Mesothelial cell of epicardium (in vitro differentiated cells): ENCODE measurements around the gene FAIM. TPM values are rescaled to one million over a fixed set of nuclear protein-coding genes. Genes with fewer than 3 reads are reported as not detected.
"Not testable (repeated sequence)": the region's sequence is repeated elsewhere in the genome, so short reads cannot be mapped to it uniquely, and the experiment has no call there.

Experiments used
- DNase-seq, 2 experiments: peaks; one replicate each; pipeline ENCODE4 v3.0.0; 2021; ENCODE audit warnings: low spot score in 2 of 2; ENCODE audit not compliant: unreplicated experiment in 2 of 2
- H3K27ac Mint-ChIP-seq: 2 replicates; pipeline ENCODE4 v1.8.0; 2021; ENCODE audit warnings: mixed read lengths
- H3K27me3 Mint-ChIP-seq: 2 replicates; pipeline ENCODE4 v1.8.0; 2021; ENCODE audit warnings: low read depth, mixed read lengths
- H3K36me3 Mint-ChIP-seq: 2 replicates; pipeline ENCODE4 v1.8.0; 2021; ENCODE audit warnings: mixed read lengths
- H3K4me1 Mint-ChIP-seq: 2 replicates; pipeline ENCODE4 v1.8.0; 2021; ENCODE audit warnings: mixed read lengths
- H3K4me3 Mint-ChIP-seq: 2 replicates; pipeline ENCODE4 v1.8.0; 2021; ENCODE audit warnings: mild to moderate bottlenecking, moderate library complexity, mixed read lengths
- H3K9me3 Mint-ChIP-seq: 2 replicates; pipeline ENCODE4 v1.8.0; 2021; ENCODE audit warnings: mixed read lengths
- CTCF ChIP-seq: fragments of 200-600 bp; sonication (generic); IDR thresholded peaks from one replicate; pipeline ENCODE4 v1.5.0; 2021; ENCODE audit warnings: antibody characterized with exemption; ENCODE audit not compliant: unreplicated experiment
- total RNA-seq: library from RNA; stranded (reverse); gene quantifications from 3 replicates; pipeline ENCODE4 v1.2.1, GENCODE V29; 2021

Gene FAIM
- total RNA-seq, 1 donor from 2014 or later = 13.7 TPM

GRCh38 chr3:138598534-138598933 lies 10.0 kb upstream of the FAIM start:
- Mint-ChIP-seq H3K4me1 (peaks cover 5% of the 10 kb centered on the region), H3K27me3 (no peaks in the 10 kb centered on the region), H3K36me3 (peaks cover 5% of the 10 kb centered on the region), H3K27ac (no peak overlapping the region), H3K9me3 (peaks cover 13% of the 10 kb centered on the region), H3K4me3 (no peak overlapping the region)
- TF ChIP-seq CTCF = no peak
- DNase-seq = no peak

GRCh38 chr3:138600100-138600745 lies 8.3 kb upstream of the FAIM start:
- Mint-ChIP-seq H3K27me3 (no peaks in the 10 kb centered on the region), H3K36me3 (peaks cover 12% of the 10 kb centered on the region), H3K9me3 (peaks cover 13% of the 10 kb centered on the region)

GRCh38 chr3:138601661-138602060 lies 6.9 kb upstream of the FAIM start:
- Mint-ChIP-seq H3K36me3 (peaks cover 12% of the 10 kb centered on the region), H3K9me3 (peaks cover 13% of the 10 kb centered on the region)
- H3K4me3 Mint-ChIP-seq, H3K27me3 Mint-ChIP-seq, H3K27ac Mint-ChIP-seq, DNase-seq, H3K4me1 Mint-ChIP-seq: not testable (repeated sequence)

More at GRCh38 chr3:138600100-138600745, 8.3 kb upstream of the FAIM start:
- H3K27ac Mint-ChIP-seq = no peak overlapping the region
- TF ChIP-seq CTCF = no peak
- H3K4me3 Mint-ChIP-seq = no peak overlapping the region
- no peak for DNase-seq
- H3K4me1 Mint-ChIP-seq = peaks cover 4% of the 10 kb centered on the region

GRCh38 chr3:138604106-138604595 lies 4.4 kb upstream of the FAIM start:
- not testable (repeated sequence) for H3K4me1 Mint-ChIP-seq, H3K9me3 Mint-ChIP-seq, DNase-seq, H3K27ac Mint-ChIP-seq, H3K27me3 Mint-ChIP-seq, H3K4me3 Mint-ChIP-seq
- peaks cover 12% of the 10 kb centered on the region for H3K36me3 Mint-ChIP-seq

GRCh38 chr3:138609898-138610266 lies 1.3 kb downstream of the FAIM start:
- H3K4me1 Mint-ChIP-seq = peaks cover 17% of the 10 kb centered on the region
- no peaks in the 10 kb centered on the region for H3K9me3 Mint-ChIP-seq
- H3K27me3 Mint-ChIP-seq = peaks cover 3% of the 10 kb centered on the region
- DNase-seq = no peak
- peak overlapping the region; percentile 93 for H3K27ac Mint-ChIP-seq
- H3K4me3 Mint-ChIP-seq = peak overlapping the region; percentile 67
- H3K36me3 Mint-ChIP-seq = peaks cover 5% of the 10 kb centered on the region
- TF ChIP-seq CTCF = no peak

- DNase-seq = no peak
- TF ChIP-seq CTCF = no peak
- Mint-ChIP-seq H3K4me3 (no peak overlapping the region), H3K9me3 (no peaks in the 10 kb centered on the region), H3K27ac (no peak overlapping the region), H3K27me3 (peaks cover 3% of the 10 kb centered on the region), H3K4me1 (peaks cover 20% of the 10 kb centered on the region), H3K36me3 (peaks cover 5% of the 10 kb centered on the region)
Observed at GRCh38 chr3:138615462-138615861, 6.9 kb downstream of the FAIM start.
